GM18511 (cell line): ENCODE results near the gene HYKK.
"Not testable (repeated sequence)": the region's sequence is repeated elsewhere in the genome, so short reads cannot be mapped to it uniquely, and the experiment has no call there.

ENCODE experiments used
- ATAC-seq: cut with Tn5 transposase; IDR thresholded peaks from one replicate; pipeline ENCODE4 v1.9.1; 2021; ENCODE audit warnings: mild to moderate bottlenecking, moderate library complexity; ENCODE audit not compliant: unreplicated experiment

The HYKK gene

DNA sequence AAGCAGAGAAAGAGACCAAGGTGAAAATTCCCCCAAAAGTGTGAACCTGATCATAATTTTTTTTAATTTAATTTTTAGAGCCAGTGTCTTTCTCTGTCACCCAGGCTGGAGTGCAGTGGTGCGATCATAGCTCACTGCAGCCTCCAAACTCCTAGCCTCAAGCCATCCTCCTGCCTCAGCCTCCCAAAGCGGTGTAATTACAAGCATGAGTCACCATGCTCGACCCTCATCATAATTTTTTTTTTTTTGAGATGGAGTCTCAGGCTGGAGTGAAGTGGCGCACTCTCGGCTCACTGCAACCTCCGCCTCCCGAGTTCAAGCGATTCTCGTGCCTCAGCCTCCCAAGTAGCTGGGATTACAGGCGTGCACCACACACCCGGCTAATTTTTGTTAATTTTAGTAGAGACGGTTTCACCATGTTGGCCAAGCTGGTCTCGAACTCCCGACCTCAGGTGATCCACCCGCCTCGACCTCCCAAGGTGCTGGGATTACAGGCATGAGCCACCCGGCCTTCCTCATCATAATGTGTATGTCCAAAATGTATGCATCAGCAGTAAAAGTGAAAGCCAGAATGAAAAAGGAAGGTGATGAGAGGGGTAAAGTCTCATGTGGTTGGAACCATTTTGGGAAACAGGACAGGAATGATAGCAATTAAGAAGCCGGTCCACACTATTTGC is 32.2 kb downstream of the HYKK start:
- not testable (repeated sequence) for ATAC-seq

DNA sequence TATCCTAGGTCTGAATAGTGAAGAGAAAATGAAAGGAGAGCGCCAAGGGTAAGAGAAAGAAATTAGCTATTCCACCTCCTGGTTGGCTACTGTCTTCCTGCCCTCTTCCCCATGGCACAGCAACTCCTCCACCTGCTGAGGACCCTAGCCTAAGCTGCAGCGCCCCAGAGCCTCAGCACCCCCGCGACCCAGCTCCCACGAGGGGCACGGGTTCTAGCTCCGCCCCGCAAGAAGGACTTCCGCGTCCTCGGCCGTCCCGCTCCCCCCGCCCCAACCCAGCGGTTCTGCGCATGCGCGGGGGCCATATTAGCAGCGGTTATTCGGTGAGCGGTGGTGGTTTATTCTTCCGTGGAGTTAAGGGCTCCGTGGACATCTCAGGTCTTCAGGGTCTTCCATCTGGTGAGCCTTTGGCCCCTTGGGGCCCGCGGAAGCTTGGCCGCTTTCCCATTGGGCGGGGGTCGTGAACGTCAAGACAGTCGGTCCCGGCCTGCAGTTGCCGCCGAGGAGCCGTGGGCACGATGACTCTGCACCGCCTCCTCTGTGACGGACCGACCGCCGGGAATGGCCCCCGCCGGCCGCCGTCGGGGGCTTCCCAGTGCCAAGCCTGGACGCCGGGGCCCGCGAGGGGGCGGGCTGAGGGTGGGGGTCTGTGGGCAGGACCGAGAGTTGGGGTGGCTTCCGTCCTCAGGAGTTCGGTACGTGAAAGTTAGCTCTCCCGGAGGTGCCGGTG is 32.9 kb downstream of the HYKK start, which contains the start of gene PSMA4:
Gene PSMA4 (plus strand): TSS at position 304 of the 730 bp plus-strand sequence. CDS start 1,484 bp downstream, outside the sequence.
- peak; percentile 84 for ATAC-seq

DNA sequence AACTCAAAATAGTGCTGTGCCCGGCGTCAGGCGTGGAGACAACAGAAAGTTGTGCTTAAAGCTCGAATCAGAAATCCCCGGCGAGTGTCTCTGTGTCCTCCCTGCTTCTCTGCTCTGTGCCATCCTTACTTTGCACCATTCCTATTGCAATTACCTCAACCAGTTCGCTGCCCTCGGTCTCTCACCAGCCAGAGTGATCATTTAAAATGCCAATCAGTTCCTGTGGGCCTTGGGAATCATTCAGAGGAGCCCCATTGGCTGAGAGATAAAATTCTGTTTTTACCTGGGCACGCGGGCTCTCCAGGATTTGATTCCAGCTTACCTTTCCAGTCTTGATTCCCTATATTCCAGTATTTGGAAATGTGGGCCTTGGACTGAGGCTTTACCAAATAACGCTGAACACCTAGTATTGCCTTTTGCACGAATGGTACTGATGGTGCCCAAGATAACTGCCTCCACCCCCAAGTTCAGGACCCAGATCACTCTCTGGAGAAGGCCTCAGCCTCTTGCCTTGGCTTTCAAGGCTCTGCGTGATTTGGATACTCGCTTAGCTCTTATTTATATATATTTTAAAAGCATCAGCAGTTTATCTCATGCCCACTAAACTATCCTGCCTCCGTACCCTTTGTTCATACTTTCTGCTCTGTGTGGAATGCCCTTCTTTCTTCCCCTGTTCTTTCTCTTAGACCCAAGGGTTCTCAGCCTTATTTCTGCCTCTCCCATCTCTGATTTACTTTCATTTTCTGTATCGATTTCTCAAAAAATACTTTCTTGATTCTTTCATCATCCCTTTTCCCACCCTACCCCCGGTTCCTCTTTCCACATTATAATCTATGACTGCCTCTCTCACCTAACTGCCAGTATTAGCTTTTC is 33.7 kb downstream of the HYKK start:
- no peak for ATAC-seq

DNA sequence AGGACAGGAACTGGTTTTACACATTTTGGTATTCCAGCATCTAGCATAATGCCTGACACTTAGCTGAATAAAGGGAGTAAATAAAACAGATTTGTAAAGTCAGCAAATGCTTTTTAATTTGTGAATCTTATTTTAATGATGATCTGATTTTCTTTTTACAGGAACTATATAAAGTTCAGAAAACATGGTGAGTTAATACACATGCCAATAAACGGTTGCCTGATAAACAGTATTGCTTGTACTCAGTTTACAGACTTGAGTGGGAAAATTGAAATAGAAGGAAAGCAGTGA is 34.3 kb downstream of the HYKK start:
- ATAC-seq: no peak

DNA sequence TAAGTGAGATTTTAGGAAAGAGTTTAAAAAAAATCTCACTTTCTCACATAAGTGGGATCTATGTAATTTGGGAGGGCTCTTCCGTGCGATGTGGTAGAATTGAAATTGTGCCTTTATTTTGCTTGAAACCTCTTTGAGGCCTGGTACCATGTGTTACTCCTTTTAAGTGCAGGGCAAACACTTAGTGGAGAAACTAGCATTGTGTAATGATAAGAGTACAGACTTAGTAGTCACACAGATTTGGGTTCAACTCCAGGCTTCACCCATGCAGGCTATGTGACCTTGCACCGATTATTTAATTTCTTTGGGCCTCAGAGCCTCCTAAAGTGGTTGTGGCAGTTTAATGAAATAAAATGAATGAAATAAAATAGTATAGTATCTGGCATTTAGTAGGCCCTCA is 35.3 kb downstream of the HYKK start:
- no peak for ATAC-seq

DNA sequence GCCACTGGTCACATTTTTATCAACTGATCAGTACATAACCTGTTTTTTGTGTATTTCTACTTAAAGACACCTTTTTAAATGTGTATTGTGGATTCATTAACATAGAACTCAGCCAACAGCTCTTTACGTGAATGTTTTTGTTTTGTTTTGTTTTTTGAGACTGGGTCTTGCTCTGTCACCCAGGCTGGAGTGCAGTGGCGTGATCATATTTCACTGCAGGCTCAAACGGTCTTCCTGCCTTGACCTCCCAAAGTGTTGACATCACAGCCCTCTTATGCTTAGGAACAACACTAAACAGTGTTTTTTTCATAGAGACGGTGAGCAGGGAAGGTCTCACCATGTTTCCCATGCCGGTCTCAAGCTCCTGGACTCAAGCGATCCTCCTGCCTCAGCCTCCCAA is 42.8 kb downstream of the HYKK start:
- no peak for ATAC-seq

DNA sequence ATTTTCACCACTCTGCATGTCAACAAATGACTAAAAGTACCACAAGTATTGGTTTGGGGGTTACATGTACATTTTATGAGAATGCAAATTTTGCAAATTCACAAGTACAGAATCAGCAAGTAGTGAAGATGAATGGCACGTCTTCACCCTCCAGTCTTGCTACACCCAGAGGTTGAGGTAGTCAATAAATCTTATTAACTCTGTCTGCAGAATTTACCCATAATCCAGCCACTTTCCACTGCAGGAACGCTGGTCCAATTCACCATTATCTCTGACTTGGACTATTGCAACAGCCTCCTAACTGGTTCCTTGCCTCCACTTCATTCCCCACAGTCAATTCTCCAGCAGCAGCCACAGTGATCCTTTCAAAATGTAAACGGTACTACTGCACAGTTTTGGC is 43.4 kb downstream of the HYKK start:
- ATAC-seq: no peak

DNA sequence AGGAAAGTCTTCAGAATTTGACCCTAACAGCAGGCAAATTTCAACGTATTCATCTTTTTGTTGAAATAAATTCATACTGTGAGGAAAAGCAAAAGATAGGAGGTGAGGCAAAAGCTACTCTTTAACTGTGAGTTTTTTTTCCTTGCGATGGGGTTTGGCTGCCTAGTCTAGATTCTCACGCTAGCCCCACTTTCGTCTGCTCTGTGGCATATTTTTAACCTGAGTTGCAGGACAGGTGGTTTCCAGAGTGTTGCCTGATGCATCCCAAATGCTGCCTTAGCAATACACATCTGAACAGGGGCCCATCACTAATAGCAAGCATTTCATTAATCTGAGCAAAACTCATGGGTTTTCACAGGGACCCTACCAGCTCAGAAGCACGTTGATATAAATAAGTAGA is 44.5 kb downstream of the HYKK start:
- ATAC-seq: no peak

DNA sequence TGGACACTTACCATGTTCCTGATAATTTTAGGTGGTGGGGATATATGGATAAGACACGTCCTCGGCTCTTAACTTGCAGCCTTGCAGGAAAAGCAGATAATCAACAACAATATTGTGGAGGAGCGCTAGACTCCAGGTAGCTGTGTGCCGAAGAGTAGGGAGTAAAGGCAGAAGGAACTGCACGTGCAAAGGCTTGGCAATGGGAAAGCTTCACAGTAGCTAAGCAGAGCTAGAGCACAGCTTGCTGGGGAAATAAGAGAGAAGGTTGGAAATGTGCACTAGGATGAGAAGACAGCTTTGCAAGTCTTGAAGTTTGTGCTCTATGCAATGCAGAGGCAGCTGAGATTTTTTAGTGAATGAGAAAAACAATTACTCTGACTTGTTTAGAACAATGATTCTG is 45.2 kb downstream of the HYKK start:
- ATAC-seq: no peak

DNA sequence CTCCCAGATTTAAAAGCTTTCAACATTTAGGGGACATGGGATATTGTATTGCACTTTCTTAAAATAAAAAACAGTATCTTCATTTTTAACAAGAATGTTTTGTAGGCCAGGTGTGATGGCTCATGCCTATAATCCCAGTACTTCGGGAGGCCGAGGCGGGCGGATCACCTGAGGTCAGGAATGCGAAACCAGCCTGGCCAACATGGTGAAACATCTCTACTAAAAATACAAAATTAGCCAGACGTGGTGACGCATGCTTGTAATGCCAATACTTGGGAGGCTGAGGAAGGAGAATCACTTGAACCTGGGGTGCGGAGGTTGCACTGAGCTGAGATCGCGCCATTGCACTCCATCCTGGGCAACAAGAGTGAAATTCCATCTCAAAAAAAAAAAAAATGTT is 52.8 kb downstream of the HYKK start:
- ATAC-seq: not testable (repeated sequence)

DNA sequence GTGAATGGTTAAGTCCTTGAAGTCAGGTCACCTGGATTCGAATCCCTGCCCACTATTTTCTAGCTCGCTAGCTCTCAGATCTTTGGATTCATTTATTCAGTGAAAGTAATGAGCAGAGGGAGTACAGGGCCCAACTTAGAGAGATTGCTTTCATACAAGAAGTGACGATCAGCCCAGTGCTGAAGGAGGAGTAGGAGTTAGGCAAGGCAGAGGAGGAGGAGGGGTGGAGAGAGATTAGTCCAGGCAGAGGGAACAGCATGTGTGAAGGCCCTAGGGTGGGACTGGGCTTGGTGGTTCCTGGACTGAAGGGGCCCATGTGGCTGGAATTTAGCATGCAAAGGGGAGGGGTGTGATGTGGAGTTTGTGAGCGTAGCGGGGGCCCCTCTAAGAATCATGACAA is 54.1 kb downstream of the HYKK start:
- no peak for ATAC-seq

DNA sequence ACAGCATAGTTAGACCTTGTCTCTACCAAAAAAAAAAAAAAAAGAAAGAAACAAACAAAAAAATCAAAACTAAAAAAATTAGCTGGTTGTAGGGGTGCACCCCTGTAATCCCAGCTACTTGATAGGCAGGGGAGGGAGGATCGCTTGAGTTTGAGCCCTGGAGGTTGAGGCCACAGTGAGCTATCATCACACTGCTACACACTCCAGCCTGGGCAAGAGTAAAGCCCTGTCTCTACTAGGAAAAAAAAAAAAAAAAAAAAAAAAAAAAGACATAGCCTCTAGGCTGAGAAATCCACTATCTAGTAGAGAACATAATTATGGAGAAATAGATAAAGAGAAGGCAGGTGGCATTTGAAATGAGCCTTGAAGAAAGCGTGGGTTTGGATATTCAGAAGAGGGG is 55.7 kb downstream of the HYKK start:
- ATAC-seq: no peak

DNA sequence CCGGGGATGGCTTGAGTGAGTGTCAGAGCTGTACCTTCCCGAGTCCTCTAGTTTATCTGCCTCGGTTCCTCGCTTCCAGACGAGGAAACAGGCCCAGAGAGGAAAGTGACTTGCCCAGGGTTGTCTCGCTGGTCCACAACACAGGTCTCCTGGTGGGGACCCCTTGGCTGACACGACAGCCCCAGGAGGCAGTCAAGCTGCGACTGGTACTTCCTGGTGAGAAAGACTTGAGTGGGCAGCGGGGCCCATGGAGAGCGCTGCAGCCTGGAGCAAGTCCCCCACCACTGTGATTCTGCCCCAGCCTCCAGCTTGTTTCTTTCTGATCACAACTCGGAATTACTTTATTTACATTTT is 57.3 kb downstream of the HYKK start:
- no peak for ATAC-seq

DNA sequence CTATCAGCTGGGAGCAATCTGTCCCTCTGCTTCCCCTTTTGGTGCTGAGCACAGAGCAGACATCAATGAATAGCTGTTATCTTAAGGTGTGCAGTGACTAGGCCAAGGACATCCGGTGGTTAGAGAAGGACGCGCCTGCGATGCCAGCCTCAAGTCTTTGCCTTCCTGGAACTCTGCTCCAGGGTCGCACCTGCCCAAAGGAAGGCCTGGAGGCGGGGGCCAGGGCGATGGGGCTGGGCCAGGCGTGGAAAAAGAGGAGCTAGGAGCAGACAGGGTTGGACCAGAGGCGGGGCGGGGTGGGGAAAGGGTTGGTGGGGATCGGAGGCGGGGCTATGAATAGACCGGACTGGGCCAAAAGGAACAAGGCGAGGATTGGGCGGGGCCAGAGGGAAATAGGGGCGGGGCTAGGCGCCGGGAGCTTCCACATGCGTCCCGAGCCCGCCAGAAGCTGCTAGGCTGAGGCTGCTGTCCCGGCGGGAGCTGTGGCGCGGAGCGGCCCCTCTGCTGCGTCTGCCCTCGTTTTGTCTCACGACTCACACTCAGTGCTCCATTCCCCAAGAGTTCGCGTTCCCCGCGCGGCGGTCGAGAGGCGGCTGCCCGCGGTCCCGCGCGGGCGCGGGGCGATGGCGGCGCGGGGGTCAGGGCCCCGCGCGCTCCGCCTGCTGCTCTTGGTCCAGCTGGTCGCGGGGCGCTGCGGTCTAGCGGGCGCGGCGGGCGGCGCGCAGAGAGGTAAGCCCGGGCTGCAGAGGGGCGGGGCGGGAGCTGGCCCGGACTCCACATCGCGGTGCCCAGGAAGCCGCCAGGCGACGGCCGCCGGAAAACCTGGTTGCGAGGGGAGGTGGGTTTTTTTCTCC is 57.9 kb downstream of the HYKK start, which contains the start of gene CHRNA5:
Gene CHRNA5 (plus strand): TSS at position 424 of the 854 bp plus-strand sequence. CDS start 200 bp downstream, at position 624.
- ATAC-seq: peak; percentile 82

DNA sequence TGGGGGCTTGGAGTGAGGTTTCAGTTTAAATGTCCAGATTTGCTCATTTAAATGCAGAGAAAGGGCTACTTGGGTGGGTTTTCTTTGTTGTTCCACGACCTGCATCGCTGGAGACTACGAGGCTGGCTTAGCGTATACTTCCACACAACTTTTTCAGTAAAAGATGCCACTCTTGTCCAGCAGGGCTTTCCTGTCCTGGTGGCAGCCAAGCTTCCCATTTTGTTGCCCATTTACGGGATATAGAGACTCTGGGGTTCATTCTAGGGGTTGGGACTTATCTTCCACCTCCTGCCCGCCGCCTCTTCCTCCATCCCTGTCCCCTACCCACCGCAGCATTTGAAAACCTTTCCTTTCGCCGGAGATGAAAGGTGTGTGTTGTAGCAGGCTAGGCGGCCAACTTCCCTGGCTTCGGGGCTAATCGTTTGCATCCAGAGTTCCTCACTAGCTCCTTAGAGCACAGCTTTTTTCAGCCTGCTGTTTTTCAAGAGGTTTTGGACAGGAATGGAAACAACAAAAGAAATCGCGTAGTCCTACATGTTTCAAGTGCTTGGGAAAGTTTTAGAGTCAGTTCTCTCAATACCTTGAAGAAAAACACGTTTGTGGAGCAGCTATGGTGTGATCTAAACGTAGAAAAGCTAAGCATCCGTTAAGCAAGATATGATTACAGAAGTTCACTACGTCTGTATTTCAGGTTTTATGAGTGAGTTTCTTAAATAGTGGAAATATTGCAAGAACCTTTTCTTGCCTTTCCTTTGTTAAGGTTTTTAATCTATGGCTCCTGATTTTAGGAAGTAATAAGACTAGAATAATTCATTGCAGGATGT is 58.8 kb downstream of the HYKK start:
- peak; percentile 27 for ATAC-seq

DNA sequence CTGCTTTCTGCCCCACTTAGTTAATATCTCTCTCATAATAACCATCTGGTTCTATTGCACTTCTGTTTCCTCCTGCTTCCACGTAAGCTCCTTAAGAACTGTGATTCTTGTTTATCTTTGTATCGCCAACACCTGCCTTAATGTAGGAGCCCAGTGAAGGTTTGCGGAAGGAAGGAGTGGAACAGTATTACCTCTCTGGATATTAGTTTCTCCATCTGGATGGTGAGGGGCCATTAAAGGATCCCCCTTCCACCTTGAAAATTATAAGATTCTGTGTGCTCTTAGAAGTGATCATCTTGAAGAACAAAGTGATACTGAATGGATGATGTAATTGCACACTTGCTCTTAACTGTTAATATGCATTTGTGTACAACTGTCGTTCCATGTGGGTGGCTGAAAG is 60.2 kb downstream of the HYKK start:
- no peak for ATAC-seq

DNA sequence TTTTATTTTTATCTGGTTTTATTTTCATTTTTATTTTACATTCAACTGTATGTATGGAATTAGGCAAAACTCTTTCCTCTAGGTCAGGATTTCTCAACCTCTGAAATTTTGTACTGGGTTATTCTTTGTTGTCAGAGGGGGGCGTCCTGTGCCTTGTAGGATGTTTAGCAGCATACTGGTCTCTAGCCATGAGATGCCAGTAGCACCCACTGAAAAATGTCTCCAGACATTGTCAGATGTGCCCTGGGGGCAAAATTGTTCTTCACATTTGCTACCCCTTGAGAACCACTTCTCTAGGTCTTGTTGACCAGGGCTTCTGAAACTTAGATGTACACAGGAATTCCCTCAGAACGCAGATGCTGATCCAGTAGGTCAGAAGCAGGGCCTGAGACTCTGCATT is 63.3 kb downstream of the HYKK start:
- no peak for ATAC-seq

DNA sequence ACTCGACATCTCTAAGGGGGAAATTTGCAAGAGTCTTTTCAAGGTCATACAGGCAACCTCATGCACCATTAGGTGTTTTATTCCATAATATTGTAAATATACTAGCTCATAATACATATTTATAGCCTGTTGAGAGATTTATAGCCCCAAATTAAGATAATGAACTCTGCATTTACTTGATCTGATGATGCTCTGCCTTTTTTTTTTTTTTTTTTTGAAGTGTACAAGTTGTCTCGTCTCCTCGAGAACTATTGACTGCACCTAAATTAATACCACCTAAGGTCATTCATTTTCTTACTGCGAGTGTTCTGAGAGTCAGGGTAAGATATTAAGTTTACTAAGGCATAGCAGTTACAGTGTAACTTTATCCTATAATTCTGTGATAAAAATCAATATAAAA is 64.0 kb downstream of the HYKK start:
- ATAC-seq: no peak

DNA sequence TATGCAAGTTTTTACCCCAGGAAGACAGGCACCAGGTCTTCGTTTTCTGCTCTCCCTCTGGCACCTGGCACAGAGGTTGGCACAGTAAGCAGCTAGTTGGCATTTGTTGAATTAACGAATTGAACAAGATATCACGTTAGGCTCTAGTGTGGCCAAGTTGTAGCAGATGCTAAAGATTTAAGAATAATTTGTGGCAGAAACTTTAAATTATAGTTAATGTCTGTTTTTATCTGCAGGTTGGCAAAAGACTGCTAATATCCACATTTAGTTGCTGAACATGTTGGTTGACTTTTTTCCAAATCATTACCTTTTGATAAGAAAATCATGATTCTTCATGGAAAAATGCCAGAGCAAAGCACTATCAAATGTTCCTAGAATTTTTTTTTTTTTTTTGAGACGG is 66.0 kb downstream of the HYKK start:
- ATAC-seq: no peak

DNA sequence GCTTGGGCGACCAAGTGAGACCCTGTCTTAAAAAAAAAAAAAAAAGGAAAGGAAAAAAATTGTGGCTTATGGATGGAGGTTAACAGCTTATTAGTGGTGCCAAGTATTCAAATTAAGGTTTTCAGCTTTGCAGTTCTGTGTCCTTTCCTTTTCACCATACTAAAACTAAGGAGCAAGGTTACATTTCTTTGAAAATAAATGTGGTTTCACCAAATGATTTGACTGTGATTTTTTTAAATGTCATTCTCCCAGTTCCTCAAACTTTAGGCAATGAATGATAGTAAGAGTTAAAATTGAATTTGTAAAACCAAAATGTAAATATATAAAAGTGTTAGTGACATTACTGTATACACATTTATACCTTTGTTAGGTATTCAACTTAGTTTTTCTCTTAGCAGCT is 67.6 kb downstream of the HYKK start:
- ATAC-seq: no peak
